Psoas muscle (tissue), 8 donors: ENCODE data around the gene RNASE2. TPM values are rescaled to one million over a fixed set of nuclear protein-coding genes. Genes with fewer than 3 reads are reported as not detected.
"Not testable (repeated sequence)": the region's sequence is repeated elsewhere in the genome, so short reads cannot be mapped to it uniquely, and the experiment has no call there.

Source experiments
- ATAC-seq, 4 donors: fragments of 200-7000 bp; cut with Tn5 transposase; one replicate each; pipeline ENCODE4 v1.9.1; 2020; ENCODE audit warnings: moderate library complexity in 3 of 4, mild to moderate bottlenecking in 2 of 4
- DNase-seq, 2 donors: peaks; one replicate each; pipeline ENCODE4 v3.0.0-alpha.2; 2020
- H3K27ac ChIP-seq: fragments of 200-600 bp; one replicate; pipeline ENCODE4 v1.8.0; 2022
- H3K27me3 ChIP-seq, 3 donors: fragments of 200-600 bp in 1 of 3; one replicate each; pipeline versions ENCODE4 v1.6.1 to v1.8.0; 2013 to 2022; ENCODE audit warnings: low read length in 2 of 3, mild to moderate bottlenecking in 2 of 3, moderate library complexity in 1 of 3; ENCODE audit not compliant: insufficient read depth in 3 of 3
- H3K36me3 ChIP-seq, 2 donors: fragments of 200-600 bp in 1 of 2; one replicate each; pipeline versions ENCODE4 v1.6.1 to v1.8.0; 2013 to 2022; ENCODE audit warnings: low read depth in 1 of 2, mild to moderate bottlenecking in 1 of 2, moderate library complexity in 1 of 2; ENCODE audit not compliant: insufficient read depth in 1 of 2
- H3K4me1 ChIP-seq: fragments of 200-600 bp; one replicate; pipeline ENCODE4 v1.8.0; 2022
- H3K4me3 ChIP-seq: fragments of 200-600 bp; one replicate; pipeline ENCODE4 v1.8.0; 2022; ENCODE audit warnings: mild to moderate bottlenecking
- H3K9me3 ChIP-seq: fragments of 200-600 bp; one replicate; pipeline ENCODE4 v1.8.0; 2022
- WGBS, 3 donors: extraction: QIAGEN DNeasy Blood & Tissue Kit; methylation state at CpG; one replicate each; pipeline versions ENCODE4 v1.1.6 to v1.1.7; 2013; 5-methylcytosine and 5-hydroxymethylcytosine counted together
- intact Hi-C, 2 donors: fragments of 100-400 bp; cut with DNase I; formaldehyde crosslinking; loops; one replicate each; pipeline versions ENCODE4 v1.11.0 to v1.14.2; 2022
- long read RNA-seq, 2 donors: library from polyadenylated mRNA; unstranded; transcript quantifications; one replicate each; pipeline ENCODE4 v2.0.0, GENCODE V29; 2021
- polyA plus RNA-seq, 3 donors: library from polyadenylated mRNA; stranded (reverse); fragments of 200-250 nt; gene quantifications; one replicate each; pipeline ENCODE4 v1.2.3, GENCODE V29; 2013
- total RNA-seq, 4 donors: library from RNA; stranded (reverse); fragmentation: NEBNext Ultra II Directional in 2 of 4; extraction: Animal tissue kit (Norgen Biotek cat#: 25700) in 2 of 4; gene quantifications; one replicate each; pipeline versions ENCODE4 v1.2.1 to v1.2.4, GENCODE V29; 2021 to 2023
- TF ChIP-seq, protein P1 (sequence below): fragments of 200-600 bp; IDR thresholded peaks from one replicate; pipeline ENCODE4 v1.8.0; 2022; ENCODE audit warnings: antibody characterized with exemption
- donor health status: healthy with polysubstance abuse.
- donor health status: DM: no; HTN: no; CAD: no; lungs with moderate emphysema.
- donor health status: Bipolar disorder and iron deficiency.
- donor health status: healthy.
- donor health status: DM: yes; HTN: yes; CAD: no.
- donor health status: DM: no; HTN: no; CAD: no.
- donor health status: DM: no; HTN: no; CAD: no.
- donor health status: DM: yes; HTN: yes; CAD: no.

The RNASE2 gene
- 1 to 10 TPM in 1 of 4 donors, under 1 TPM in 2, not detected in 1; 0.78 to 1.1 (median 0.90) TPM for total RNA-seq
- 1 to 10 TPM in 2 of 3 donors, under 1 TPM in 1; 0.38 to 1.8 (median 1.1) TPM for polyA plus RNA-seq
- long read RNA-seq, donor 1 = 0 reads
- long read RNA-seq, donor 2, partial matches to known transcripts = 0 of 1 reads
- long read RNA-seq, donor 2, other reads (novel, unspliced or antisense) = 0 of 1 reads

DNA sequence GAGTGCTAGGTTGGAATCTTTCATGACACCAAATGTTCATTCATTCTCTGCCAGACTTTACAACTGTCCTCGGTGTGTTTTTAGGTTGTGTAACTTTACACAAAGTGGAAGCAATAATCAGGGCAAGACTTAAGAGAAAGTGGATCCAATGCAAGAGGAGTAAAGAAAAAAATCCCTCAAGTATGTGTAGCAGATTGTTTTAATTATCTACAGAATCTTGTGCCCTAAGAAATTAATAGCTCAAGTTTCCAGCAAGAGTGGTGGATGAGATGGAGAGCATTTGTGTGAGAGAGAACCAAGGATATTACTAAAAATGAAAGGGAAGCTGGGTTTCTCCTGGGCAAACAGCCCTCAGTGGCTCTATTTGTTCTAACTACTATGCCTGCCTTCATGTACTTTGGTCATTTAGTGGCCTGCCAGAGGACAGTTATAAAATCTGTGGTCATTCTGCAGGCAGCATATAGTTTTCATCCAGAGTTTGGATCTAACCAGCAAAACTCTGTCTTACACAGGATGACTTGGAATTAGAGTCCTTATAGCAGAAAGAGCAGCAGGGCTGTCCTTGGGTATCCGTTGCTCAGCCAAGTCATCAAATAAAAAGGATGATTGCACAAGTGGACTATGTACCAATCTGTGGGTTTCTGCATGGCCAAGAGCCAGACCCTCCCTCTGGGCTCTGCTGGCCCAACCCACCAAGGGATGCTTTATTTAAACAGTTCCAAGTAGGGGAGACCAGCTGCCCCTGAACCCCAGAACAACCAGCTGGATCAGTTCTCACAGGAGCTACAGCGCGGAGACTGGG lies at the start of gene RNASE2:
Gene RNASE2, plus strand, starts transcription at position 752 of the 802 bp plus-strand sequence. CDS start 285 bp downstream, outside the sequence.
- H3K9me3 ChIP-seq, ATAC-seq, H3K27ac ChIP-seq, H3K4me3 ChIP-seq, H3K4me1 ChIP-seq, H3K36me3 ChIP-seq: not testable (repeated sequence)
- 60 to 70% (median 63%) methylated on average over 3 to 4 of the region's 4 CpGs for WGBS, 3 donors
- intact Hi-C loops = loop anchor here in 1 of 2 donors (10.0 kb wide), 1 partner anchor 350 kb away; no protein-coding TSS in a partner anchor
- DNase-seq = peak in 1 of 2 donors; percentile 14
- peaks cover 0 to 13% (median 0%) of the 10 kb centered on the region in 3 donors for H3K27me3 ChIP-seq

DNA sequence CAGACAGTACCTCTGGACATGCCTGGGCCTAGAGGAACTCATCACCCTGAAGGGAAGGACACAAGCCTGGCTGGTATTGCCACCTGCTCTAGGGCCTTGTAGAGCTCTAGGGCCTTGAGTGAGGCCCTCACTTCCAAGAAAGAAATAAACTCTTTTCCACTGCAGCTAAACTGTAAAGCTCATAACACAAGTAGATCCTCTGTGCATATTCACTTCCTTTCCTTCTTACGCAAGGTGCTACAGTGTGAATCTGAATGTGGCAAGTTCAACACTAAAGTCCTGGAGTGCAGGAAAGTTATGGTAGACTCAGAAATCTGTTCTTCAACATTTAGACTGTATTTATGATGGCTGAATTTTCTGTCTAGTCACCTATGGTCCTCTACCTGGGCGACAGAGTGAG lies 49.6 kb upstream of the RNASE2 start:
- no peaks in the 10 kb centered on the region for H3K9me3 ChIP-seq
- WGBS, 3 donors = 72 to 82% (median 73%) methylated on average over 2 of the region's 2 CpGs
- H3K4me1 ChIP-seq = no peaks in the 10 kb centered on the region
- H3K36me3 ChIP-seq = no peaks in the 10 kb centered on the region
- DNase-seq (no peak), ATAC-seq (no peak)
- TF ChIP-seq, protein P1, sequence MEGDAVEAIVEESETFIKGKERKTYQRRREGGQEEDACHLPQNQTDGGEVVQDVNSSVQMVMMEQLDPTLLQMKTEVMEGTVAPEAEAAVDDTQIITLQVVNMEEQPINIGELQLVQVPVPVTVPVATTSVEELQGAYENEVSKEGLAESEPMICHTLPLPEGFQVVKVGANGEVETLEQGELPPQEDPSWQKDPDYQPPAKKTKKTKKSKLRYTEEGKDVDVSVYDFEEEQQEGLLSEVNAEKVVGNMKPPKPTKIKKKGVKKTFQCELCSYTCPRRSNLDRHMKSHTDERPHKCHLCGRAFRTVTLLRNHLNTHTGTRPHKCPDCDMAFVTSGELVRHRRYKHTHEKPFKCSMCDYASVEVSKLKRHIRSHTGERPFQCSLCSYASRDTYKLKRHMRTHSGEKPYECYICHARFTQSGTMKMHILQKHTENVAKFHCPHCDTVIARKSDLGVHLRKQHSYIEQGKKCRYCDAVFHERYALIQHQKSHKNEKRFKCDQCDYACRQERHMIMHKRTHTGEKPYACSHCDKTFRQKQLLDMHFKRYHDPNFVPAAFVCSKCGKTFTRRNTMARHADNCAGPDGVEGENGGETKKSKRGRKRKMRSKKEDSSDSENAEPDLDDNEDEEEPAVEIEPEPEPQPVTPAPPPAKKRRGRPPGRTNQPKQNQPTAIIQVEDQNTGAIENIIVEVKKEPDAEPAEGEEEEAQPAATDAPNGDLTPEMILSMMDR = no peak
- H3K27me3 ChIP-seq = no peaks in the 10 kb centered on the region
- intact Hi-C loops = no loop called here
- no peak overlapping the region for H3K4me3 ChIP-seq
- no peak overlapping the region for H3K27ac ChIP-seq

DNA sequence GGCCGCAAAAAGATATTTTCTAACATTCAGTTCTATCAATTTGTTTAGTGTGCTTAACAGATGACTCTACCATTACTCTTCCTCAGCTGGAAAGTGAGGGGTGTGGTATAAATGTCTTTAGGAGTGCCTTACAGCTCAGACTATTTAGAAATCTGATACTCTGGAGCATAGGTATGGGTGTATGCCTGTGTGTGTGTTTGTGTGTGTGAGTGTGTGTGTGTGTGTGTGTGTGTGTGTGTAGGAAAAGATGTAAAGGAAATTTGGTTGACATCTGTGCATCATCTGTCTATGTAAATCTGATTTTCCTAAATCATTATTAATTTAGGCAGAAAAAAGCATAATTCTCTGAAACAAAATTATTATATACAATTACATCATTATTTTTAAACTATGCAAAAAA lies 48.1 kb upstream of the RNASE2 start:
- intact Hi-C loops = no loop called here
- TF ChIP-seq, protein P1 = no peak
- 90 to 100% (median 94%) methylated on average over 1 of the region's 1 CpG for WGBS, 3 donors
- no peak for ATAC-seq
- no peak for DNase-seq
- H3K9me3 ChIP-seq = no peaks in the 10 kb centered on the region
- H3K36me3 ChIP-seq = no peaks in the 10 kb centered on the region
- H3K4me1 ChIP-seq = no peaks in the 10 kb centered on the region
- no peaks in the 10 kb centered on the region for H3K27me3 ChIP-seq
- H3K4me3 ChIP-seq = no peak overlapping the region
- H3K27ac ChIP-seq = no peak overlapping the region

DNA sequence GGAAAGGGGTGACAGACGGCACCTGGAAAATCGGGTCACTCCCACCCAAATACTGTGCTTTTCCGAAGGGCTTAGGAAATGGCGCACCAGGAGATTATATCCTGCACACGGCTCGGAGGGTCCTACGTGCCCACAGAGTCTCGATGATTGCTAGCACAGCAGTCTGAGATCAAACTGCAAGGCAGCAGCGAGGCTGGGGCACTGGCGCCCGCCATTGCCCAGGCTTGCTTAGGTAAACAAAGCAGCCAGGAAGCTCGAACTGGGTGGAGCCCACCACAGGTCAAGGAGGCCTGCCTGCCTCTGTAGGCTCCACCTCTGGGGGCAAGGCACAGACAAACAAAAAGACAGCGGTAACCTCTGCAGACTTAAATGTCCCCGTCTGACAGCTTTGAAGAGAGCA lies 44.5 kb upstream of the RNASE2 start:
- H3K36me3 ChIP-seq, intact Hi-C loops: not testable (repeated sequence)
- WGBS, 3 donors = 67 to 80% (median 76%) methylated on average over 12 to 14 of the region's 14 CpGs

DNA sequence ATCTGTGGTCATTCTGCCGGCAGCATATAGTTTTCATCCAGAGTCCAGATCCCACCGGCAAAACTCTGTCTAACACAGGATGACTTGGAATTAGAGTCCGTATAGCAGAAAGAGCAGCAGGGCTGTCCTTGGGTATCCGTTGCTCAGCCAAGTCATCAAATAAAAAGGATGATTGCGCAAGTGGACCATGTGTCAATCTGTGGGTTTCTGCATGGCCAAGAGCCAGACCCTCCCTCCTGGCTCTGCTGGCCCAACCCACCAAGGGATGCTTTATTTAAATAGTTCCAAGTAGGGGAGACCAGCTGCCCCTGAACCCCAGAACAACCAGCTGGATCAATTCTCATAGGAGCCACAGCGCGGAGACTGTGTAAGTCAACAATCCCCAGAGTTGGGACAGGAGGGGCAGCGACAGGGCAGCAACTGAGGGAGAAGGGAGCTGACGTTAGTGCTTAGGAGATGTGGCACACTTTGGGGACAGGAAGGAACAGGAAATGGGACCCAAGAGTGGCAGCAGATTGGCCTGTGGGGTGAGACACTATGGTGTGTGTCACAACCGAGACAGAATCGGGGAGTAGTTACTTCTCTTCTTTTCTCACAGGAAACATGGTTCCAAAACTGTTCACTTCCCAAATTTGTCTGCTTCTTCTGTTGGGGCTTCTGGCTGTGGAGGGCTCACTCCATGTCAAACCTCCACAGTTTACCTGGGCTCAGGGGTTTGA lies 36.1 kb upstream of the RNASE2 start:
- peaks cover 0 to 12% (median 0%) of the 10 kb centered on the region in 3 donors for H3K27me3 ChIP-seq
- WGBS, 3 donors = 69 to 82% (median 73%) methylated on average over 9 to 11 of the region's 11 CpGs
- intact Hi-C loops = not testable (repeated sequence)

More for the DNA sequence above, 44.5 kb upstream of the RNASE2 start:
- not testable (repeated sequence) for DNase-seq, H3K4me1 ChIP-seq, H3K27ac ChIP-seq, H3K9me3 ChIP-seq, H3K4me3 ChIP-seq, ATAC-seq, H3K27me3 ChIP-seq

DNA sequence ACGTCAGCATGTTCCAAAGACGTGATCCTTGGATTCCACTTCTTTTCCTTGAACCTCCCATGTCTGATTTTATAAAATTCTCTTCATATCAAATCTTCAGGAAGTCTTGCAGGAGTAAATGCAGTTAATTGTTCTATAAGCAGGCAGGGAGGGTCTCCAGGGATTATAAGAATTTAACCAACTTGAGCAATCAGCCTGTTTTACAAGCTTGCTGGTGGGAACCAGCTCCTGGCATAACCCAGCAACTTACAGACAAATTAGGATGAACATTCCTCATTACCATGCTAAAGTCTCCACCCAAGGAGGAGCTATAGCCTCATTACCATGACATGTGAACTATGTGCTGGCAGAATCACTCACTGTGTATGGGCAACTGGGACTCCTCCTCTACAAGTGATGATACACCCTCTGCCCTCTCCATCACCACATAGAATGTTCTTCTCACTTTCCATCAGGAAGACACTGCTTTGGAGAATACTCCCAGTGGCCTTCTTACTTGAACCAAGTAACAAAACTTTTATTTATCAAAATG lies 31.5 kb upstream of the RNASE2 start:
- H3K9me3 ChIP-seq, H3K4me3 ChIP-seq, H3K36me3 ChIP-seq, intact Hi-C loops, H3K27ac ChIP-seq, DNase-seq, ATAC-seq, H3K4me1 ChIP-seq: not testable (repeated sequence)
- WGBS, 3 donors = 12 to 23% (median 18%) methylated on average over 2 of the region's 2 CpGs
- H3K27me3 ChIP-seq = peaks cover 0 to 12% (median 0%) of the 10 kb centered on the region in 3 donors

More for the DNA sequence above, 36.1 kb upstream of the RNASE2 start:
- not testable (repeated sequence) for H3K9me3 ChIP-seq, H3K4me1 ChIP-seq, H3K36me3 ChIP-seq, ATAC-seq, H3K27ac ChIP-seq, H3K4me3 ChIP-seq
- DNase-seq = peak; percentile 22 to 53
